IMR-90 (cell line): ENCODE measurements around the gene ADGRL3.

Experiments
- CHD1 ChIP-seq: IDR thresholded peaks from 2 replicates; pipeline ENCODE4 v1.6.1; 2012; ENCODE audit warnings: low read depth, low read length, improper control_type of control experiment
- FOS ChIP-seq: fragments of 150-350 bp; IDR thresholded peaks from 2 replicates; pipeline ENCODE4 v1.6.1; 2016; ENCODE audit warnings: low read depth, low read length
- MAZ ChIP-seq: IDR thresholded peaks from 2 replicates; pipeline ENCODE4 v1.6.1; 2012; ENCODE audit warnings: low read depth, mild to moderate bottlenecking, low read length, improper control_type of control experiment, moderate library complexity, borderline replicate concordance
- MXI1 ChIP-seq: IDR thresholded peaks from 2 replicates; pipeline ENCODE4 v1.6.1; 2012; ENCODE audit warnings: low read depth, mild to moderate bottlenecking, low read length, moderate library complexity, borderline replicate concordance
- POLR2A ChIP-seq: IDR thresholded peaks from 2 replicates; pipeline ENCODE4 v1.6.1; 2012; ENCODE audit warnings: mild to moderate bottlenecking, low read depth, low read length
- RAD21 ChIP-seq: IDR thresholded peaks from 2 replicates; pipeline ENCODE4 v1.6.1; 2012; ENCODE audit warnings: low read length, improper control_type of control experiment
- RFX5 ChIP-seq: IDR thresholded peaks from 2 replicates; pipeline ENCODE4 v1.8.0; 2012; ENCODE audit warnings: low read depth, mild to moderate bottlenecking, low read length, moderate library complexity
- SMC3 ChIP-seq: fragments of 150-350 bp; IDR thresholded peaks from 2 replicates; pipeline ENCODE4 v1.6.1; 2016; ENCODE audit warnings: low read depth, mild to moderate bottlenecking, antibody characterized with exemption, low read length, moderate library complexity
- TF ChIP-seq, protein P1 (sequence below): conservative IDR thresholded peaks from 2 replicates; pipeline ENCODE4 v1.5.1; 2012; ENCODE audit warnings: mild to moderate bottlenecking, low read depth, low read length, improper control_type of control experiment
- TF ChIP-seq, protein P2 (sequence below): fragments of 150-350 bp; IDR thresholded peaks from 2 replicates; pipeline ENCODE4 v1.6.1; 2016; ENCODE audit warnings: low read depth, mild to moderate bottlenecking, low read length, moderate library complexity, borderline replicate concordance
- TF ChIP-seq, protein P3 (sequence below): fragments of 150-350 bp; IDR thresholded peaks from 2 replicates; pipeline ENCODE4 v1.6.1; 2017; ENCODE audit warnings: mild to moderate bottlenecking, antibody characterized with exemption, low read length, low read depth

DNA sequence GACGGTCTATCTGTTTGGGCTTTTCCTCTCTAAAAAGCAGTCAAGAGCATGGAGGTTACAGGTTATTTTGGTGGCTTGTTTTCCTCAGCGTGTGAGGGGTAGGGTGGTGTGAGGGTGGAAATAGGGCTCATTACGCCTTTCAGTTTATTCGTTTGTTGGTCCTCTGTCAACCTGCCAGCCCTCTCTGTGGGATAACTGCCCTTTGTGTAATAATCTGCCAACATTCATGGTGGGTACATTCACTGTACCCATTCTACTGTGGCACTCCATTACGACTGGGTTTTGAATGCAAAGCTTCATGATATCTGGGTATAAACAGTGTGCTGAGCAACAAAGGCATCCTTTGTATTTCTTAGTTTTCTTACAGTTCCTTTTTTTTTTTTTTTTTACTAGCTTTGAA is 136.4 kb downstream of the ADGRL3 start:
- no peak for TF ChIP-seq SMC3
- TF ChIP-seq FOS = no peak
- TF ChIP-seq, protein P1, sequence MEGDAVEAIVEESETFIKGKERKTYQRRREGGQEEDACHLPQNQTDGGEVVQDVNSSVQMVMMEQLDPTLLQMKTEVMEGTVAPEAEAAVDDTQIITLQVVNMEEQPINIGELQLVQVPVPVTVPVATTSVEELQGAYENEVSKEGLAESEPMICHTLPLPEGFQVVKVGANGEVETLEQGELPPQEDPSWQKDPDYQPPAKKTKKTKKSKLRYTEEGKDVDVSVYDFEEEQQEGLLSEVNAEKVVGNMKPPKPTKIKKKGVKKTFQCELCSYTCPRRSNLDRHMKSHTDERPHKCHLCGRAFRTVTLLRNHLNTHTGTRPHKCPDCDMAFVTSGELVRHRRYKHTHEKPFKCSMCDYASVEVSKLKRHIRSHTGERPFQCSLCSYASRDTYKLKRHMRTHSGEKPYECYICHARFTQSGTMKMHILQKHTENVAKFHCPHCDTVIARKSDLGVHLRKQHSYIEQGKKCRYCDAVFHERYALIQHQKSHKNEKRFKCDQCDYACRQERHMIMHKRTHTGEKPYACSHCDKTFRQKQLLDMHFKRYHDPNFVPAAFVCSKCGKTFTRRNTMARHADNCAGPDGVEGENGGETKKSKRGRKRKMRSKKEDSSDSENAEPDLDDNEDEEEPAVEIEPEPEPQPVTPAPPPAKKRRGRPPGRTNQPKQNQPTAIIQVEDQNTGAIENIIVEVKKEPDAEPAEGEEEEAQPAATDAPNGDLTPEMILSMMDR = no peak
- TF ChIP-seq POLR2A = no peak
- TF ChIP-seq, protein P2, sequence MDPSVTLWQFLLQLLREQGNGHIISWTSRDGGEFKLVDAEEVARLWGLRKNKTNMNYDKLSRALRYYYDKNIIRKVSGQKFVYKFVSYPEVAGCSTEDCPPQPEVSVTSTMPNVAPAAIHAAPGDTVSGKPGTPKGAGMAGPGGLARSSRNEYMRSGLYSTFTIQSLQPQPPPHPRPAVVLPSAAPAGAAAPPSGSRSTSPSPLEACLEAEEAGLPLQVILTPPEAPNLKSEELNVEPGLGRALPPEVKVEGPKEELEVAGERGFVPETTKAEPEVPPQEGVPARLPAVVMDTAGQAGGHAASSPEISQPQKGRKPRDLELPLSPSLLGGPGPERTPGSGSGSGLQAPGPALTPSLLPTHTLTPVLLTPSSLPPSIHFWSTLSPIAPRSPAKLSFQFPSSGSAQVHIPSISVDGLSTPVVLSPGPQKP = no peak
- no peak for TF ChIP-seq CHD1
- TF ChIP-seq MXI1 = no peak
- TF ChIP-seq, protein P3, sequence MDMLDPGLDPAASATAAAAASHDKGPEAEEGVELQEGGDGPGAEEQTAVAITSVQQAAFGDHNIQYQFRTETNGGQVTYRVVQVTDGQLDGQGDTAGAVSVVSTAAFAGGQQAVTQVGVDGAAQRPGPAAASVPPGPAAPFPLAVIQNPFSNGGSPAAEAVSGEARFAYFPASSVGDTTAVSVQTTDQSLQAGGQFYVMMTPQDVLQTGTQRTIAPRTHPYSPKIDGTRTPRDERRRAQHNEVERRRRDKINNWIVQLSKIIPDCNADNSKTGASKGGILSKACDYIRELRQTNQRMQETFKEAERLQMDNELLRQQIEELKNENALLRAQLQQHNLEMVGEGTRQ = no peak
- TF ChIP-seq MAZ = no peak
- TF ChIP-seq RFX5 = no peak
- TF ChIP-seq RAD21 = no peak
